ENCODE measurements around the gene VPS13A.

DNA sequence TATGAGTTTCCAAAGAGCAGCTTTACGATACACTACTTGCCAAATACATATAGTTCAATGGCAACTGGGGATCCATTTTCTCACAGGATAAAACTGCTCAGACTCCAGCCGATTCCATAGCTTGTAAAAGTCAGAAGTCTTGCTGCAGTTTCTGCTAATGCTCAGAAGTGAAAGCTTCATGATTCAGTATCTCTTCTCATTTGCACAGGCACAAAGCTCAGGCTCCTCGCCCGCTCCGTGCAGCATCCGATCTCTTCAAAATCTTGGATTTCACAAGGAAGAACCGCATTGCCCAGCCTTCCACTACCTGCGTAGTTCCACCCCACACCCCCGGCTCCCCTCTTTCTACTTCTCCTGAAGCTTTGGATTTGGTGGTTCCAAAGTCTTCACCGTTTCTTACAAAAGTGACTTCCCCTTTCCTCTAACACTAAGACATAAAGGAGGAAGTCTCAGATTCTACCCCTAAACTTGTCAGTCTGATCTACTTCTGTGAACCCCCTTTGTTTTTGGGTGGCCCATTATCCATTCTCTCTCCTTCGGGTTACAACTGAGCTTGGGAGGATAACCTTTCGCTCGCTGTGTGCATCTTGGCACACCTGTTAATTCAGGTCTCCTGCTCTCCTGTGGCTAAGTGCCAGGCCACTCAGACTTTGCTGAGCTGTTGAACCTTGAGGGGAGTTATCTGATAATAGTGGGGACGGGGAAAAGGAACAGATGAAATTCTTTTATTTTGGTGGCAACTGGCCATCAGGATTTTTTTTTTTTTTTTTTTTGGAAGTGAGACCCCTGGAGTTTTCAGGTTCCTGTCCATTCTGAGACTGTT, 276.7 kb downstream of the VPS13A start:
- TF ChIP-seq CTCF (conservative IDR thresholded peaks at IDR 0.05; ENCODE audit: low read depth, low read length) (no peak), EZH2 (IDR thresholded peaks at IDR 0.05; ENCODE audit: borderline replicate concordance, low read depth, low read length, poor library complexity, severe bottlenecking) (no peak)
